ENCODE data around the gene SCN4B. TPM values are rescaled to one million over a fixed set of nuclear protein-coding genes. Genes with fewer than 3 reads are reported as not detected.
A peak's percentile ranks its signal among the peaks of the same experiment; 100 is the strongest.

SCN4B gene
- polyA plus RNA-seq, 3 donors from 2014 or later = not detected

DNA sequence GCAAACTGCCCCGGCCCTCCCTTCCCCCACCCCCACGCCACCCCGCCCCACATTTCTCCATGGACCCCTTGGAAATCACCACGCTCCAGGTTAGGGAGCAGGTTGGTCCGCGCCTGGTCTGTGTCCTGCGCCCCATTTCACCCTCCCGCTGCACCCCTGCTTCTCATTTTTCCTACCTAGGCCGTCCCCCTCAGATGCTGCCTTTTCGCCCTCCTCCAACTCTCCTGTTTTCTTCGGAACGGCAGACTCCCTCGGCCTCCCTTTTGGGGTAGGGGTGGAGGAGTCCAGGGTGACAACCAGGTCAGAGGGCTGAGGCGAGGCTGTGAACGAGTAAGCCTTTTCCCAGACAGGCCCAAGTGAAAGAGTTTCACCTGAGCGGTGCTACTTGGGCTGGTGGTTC is 893 bp upstream of the SCN4B start:
- H3K4me3 Mint-ChIP-seq = no peak overlapping the region
- no peaks in the 10 kb centered on the region for H3K36me3 Mint-ChIP-seq
- no peak for DNase-seq
- H3K4me1 Mint-ChIP-seq = peaks cover 8 to 11% of the 10 kb centered on the region in 2 donors
- peaks cover 0 to 2% (median 0%) of the 10 kb centered on the region in 6 donors for H3K9me3 Mint-ChIP-seq
- peaks cover 16 to 18% (median 17%) of the 10 kb centered on the region in 3 donors for H3K27me3 Mint-ChIP-seq (ENCODE audit: low read depth in 3 of 3)
- no peak overlapping the region for H3K27ac Mint-ChIP-seq

GRCh38 chr11:118152020-118152551 is 537 bp downstream of the SCN4B start:
- DNase-seq = no peak
- Mint-ChIP-seq H3K4me1 (peaks cover 6 to 10% of the 10 kb centered on the region in 2 donors), H3K27me3 (ENCODE audit: low read depth in 3 of 3) (peaks cover 11 to 18% (median 14%) of the 10 kb centered on the region in 3 donors), H3K9me3 (peaks cover 0 to 4% (median 0%) of the 10 kb centered on the region in 6 donors), H3K36me3 (no peaks in the 10 kb centered on the region), H3K27ac (no peak overlapping the region), H3K4me3 (no peak overlapping the region)

DNA sequence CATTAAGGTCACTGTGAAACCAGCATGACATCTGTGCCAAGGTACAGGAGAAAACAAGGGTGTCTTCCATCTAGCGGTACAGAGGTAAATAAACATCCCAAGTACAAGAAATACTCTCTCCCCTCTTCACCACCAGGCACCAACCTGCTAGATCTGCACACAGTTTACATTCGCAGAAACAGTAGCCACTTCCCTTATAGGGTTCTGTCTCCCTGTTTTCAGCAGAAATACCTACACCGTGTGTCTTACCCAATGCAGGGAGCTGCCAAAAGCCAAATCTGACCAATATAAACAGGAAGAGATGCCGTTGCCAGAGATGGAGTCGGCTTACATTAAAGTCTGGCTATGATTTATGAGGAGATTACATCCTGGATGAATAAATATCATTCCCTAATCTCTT is 1.2 kb downstream of the SCN4B start:
- Mint-ChIP-seq H3K4me1 (peaks cover 2 to 7% of the 10 kb centered on the region in 2 donors), H3K36me3 (no peaks in the 10 kb centered on the region), H3K9me3 (peaks cover 0 to 4% (median 0%) of the 10 kb centered on the region in 6 donors), H3K27ac (no peak overlapping the region), H3K4me3 (no peak overlapping the region), H3K27me3 (ENCODE audit: low read depth in 3 of 3) (peaks cover 9 to 18% (median 16%) of the 10 kb centered on the region in 3 donors)
- no peak for DNase-seq

GRCh38 chr11:118149493-118149892 is 3.1 kb downstream of the SCN4B start:
- Mint-ChIP-seq H3K27me3 (ENCODE audit: low read depth in 3 of 3) (peaks cover 9 to 22% (median 20%) of the 10 kb centered on the region in 3 donors), H3K4me1 (peaks cover 5 to 8% of the 10 kb centered on the region in 2 donors), H3K36me3 (no peaks in the 10 kb centered on the region)

GRCh38 chr11:118148856-118149255 is 3.8 kb downstream of the SCN4B start:
- Mint-ChIP-seq H3K27ac (no peak overlapping the region), H3K4me3 (no peak overlapping the region), H3K9me3 (peaks cover 0 to 2% (median 0%) of the 10 kb centered on the region in 6 donors), H3K4me1 (peaks cover 5 to 6% of the 10 kb centered on the region in 2 donors), H3K27me3 (ENCODE audit: low read depth in 3 of 3) (peaks cover 3 to 27% (median 22%) of the 10 kb centered on the region in 3 donors), H3K36me3 (no peaks in the 10 kb centered on the region)
- no peak for DNase-seq

More at GRCh38 chr11:118149493-118149892, 3.1 kb downstream of the SCN4B start:
- Mint-ChIP-seq H3K4me3 (no peak overlapping the region), H3K9me3 (peaks cover 0 to 4% (median 0%) of the 10 kb centered on the region in 6 donors), H3K27ac (no peak overlapping the region)
- no peak for DNase-seq

- peaks cover 3 to 5% of the 10 kb centered on the region in 2 donors for H3K4me1 Mint-ChIP-seq
- H3K9me3 Mint-ChIP-seq = peaks cover 0 to 2% (median 0%) of the 10 kb centered on the region in 6 donors
- peaks cover 1 to 30% (median 22%) of the 10 kb centered on the region in 3 donors for H3K27me3 Mint-ChIP-seq (ENCODE audit: low read depth in 3 of 3)
- H3K4me3 Mint-ChIP-seq = no peak overlapping the region
- no peak for DNase-seq
- H3K36me3 Mint-ChIP-seq = no peaks in the 10 kb centered on the region
- no peak overlapping the region for H3K27ac Mint-ChIP-seq
Measured at GRCh38 chr11:118148240-118148639, 4.4 kb downstream of the SCN4B start.

DNA sequence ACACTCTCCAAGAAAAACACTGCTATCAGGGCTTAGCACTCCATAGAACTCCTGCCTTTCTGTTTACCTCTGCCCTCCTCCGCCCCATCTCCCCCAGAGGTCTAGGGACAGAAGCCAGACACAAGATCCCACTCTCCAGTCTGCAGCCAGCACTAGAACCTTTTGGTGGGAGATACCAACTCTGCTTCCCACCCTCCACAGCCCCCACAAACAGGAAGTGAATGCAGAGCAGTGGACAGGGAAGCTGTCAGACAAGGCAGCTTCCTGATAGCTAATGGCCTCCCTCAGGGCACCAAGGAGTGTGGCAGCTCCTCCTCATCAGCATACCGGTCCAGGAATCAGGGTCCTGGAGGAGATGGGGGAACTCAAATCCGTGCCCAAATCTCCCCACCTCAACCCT is 5.1 kb downstream of the SCN4B start:
- Mint-ChIP-seq H3K4me3 (no peak overlapping the region), H3K4me1 (peaks cover 3 to 5% of the 10 kb centered on the region in 2 donors), H3K27me3 (ENCODE audit: low read depth in 3 of 3) (peaks cover 3 to 37% (median 22%) of the 10 kb centered on the region in 3 donors), H3K9me3 (peaks cover 0 to 2% (median 0%) of the 10 kb centered on the region in 6 donors), H3K36me3 (no peaks in the 10 kb centered on the region), H3K27ac (no peak overlapping the region)
- DNase-seq = no peak

GRCh38 chr11:118146554-118146953 is 6.1 kb downstream of the SCN4B start:
- H3K27me3 Mint-ChIP-seq (ENCODE audit: low read depth in 3 of 3) = peaks cover 5 to 44% (median 26%) of the 10 kb centered on the region in 3 donors
- H3K9me3 Mint-ChIP-seq = peaks cover 0 to 2% (median 0%) of the 10 kb centered on the region in 6 donors
- no peaks in the 10 kb centered on the region for H3K36me3 Mint-ChIP-seq
- DNase-seq = no peak
- peaks cover 3 to 5% of the 10 kb centered on the region in 2 donors for H3K4me1 Mint-ChIP-seq
- peak overlapping the region; percentile 70 to 85 (median 76) for H3K4me3 Mint-ChIP-seq
- H3K27ac Mint-ChIP-seq = peak overlapping the region in 1 of 6 donors; percentile 73

- Mint-ChIP-seq H3K27ac (no peak overlapping the region), H3K4me3 (peak overlapping the region; percentile 58 to 77 (median 70)), H3K27me3 (ENCODE audit: low read depth in 3 of 3) (peaks cover 5 to 42% (median 23%) of the 10 kb centered on the region in 3 donors), H3K36me3 (no peaks in the 10 kb centered on the region), H3K4me1 (peaks cover 3 to 5% of the 10 kb centered on the region in 2 donors), H3K9me3 (peaks cover 0 to 2% (median 0%) of the 10 kb centered on the region in 6 donors)
- peak; percentile 69 to 77 (median 73) for DNase-seq
Measured at GRCh38 chr11:118145285-118146227, 7.1 kb downstream of the SCN4B start.

DNA sequence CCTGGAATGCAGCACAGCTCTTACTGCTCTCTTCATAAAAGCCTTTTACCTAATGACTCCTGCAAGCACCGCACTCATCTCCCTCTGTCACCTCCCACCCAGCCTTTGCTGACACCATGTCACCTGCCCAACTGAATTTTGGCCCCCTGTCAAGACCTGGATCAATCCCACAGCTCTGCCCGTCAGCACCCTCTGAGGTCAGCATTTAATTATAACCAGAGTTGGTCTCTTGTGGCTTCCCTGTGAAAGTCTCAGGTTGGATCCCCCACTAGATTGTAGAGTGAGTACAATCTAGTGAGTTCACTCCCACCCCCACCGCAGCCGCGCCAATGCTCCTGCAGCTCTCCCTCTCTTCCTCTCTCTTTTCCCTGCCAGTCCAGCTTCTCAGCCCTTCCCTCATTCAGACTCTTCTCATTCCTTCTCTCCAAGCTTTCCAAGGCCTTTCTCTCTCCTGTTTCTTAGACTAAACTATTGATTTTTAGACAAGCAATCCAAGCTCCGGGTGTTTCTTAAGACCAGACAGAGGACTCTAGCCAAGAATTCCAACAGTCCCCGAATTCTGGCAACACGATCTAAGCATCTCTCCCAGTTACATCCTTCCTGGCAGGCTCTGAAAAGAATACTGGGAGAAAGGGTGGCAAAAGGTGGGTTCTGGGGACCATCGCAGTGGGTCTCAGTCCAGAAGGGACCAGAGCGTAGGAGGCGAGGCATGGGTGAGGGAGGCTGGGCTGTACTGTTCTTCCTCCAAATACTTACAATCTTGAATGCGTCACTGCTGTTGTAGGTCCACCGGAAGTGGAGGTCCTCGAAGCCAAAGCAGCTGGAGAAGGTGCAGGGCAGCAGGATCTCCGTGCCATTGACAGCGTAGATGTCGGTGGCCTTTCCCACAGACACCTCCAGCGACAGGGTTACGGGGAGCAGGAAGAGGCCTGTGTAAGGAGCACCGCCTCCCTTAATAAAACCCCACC is 8.0 kb downstream of the SCN4B start:
- Mint-ChIP-seq H3K4me3 (peak overlapping the region; percentile 36 to 77 (median 58)), H3K36me3 (no peaks in the 10 kb centered on the region), H3K27ac (no peak overlapping the region), H3K9me3 (peaks cover 0 to 2% (median 0%) of the 10 kb centered on the region in 6 donors), H3K4me1 (peaks cover 3 to 5% of the 10 kb centered on the region in 2 donors), H3K27me3 (ENCODE audit: low read depth in 3 of 3) (peaks cover 5 to 47% (median 15%) of the 10 kb centered on the region in 3 donors)
- no peak for DNase-seq

DNA sequence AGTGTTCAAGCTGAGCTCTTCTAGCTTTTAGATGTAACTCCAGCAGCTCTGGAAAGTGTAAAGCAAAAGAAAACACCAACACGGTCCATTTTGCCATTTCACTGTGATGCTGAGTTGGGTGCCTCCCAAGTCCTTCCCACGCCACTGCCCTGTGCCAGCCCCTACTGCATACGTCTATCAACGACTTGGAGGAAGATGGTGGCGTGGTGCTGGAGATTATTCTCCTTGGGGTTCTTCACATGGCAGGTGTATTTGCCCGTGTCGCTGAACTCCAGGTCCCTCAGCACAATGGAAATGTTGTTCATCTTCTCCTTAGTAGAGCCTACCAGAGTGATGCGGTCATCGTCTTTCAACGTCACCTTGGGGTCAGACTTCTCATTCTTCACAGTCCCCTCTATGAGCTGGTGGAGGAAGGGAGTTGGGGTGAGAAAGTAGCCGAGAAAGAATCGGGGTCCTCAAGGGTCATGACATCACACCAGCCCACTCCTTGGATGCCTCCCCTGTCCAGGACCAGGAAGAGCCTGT is 8.9 kb downstream of the SCN4B start:
- Mint-ChIP-seq H3K4me3 (no peak overlapping the region), H3K4me1 (peaks cover 3 to 5% of the 10 kb centered on the region in 2 donors), H3K27ac (no peak overlapping the region), H3K9me3 (peaks cover 0 to 2% (median 0%) of the 10 kb centered on the region in 6 donors), H3K36me3 (no peaks in the 10 kb centered on the region), H3K27me3 (ENCODE audit: low read depth in 3 of 3) (peaks cover 5 to 47% (median 10%) of the 10 kb centered on the region in 3 donors)
- no peak for DNase-seq

DNA sequence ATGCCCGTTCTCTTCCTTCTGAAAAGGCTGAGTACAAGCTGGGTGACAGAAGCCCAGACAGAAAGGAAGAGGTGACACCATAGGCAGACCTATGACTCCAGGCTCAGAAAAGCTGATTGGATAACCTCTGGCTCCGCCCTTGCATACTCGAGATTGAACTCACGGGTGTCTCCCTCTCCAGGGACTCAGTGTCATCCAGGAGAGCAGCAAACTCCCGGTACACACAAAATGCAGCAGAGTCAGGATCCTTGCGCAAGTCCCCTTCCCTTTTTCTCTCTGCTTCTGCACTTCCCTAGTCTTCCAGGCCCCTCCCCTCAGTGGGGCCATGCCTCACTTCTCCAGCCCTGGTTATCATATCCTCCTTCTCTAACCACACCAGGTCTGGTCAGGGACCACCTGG is 9.8 kb downstream of the SCN4B start:
- DNase-seq = no peak
- Mint-ChIP-seq H3K4me1 (peaks cover 3 to 5% of the 10 kb centered on the region in 2 donors), H3K36me3 (no peaks in the 10 kb centered on the region), H3K4me3 (no peak overlapping the region), H3K27ac (no peak overlapping the region), H3K27me3 (ENCODE audit: low read depth in 3 of 3) (peaks cover 5 to 47% (median 13%) of the 10 kb centered on the region in 3 donors), H3K9me3 (peaks cover 0 to 2% (median 0%) of the 10 kb centered on the region in 6 donors)

GRCh38 chr11:118142081-118142480 is 10.5 kb downstream of the SCN4B start:
- Mint-ChIP-seq H3K27me3 (ENCODE audit: low read depth in 3 of 3) (peaks cover 5 to 49% (median 16%) of the 10 kb centered on the region in 3 donors), H3K36me3 (no peaks in the 10 kb centered on the region), H3K4me1 (peaks cover 3 to 5% of the 10 kb centered on the region in 2 donors), H3K4me3 (no peak overlapping the region), H3K9me3 (no peaks in the 10 kb centered on the region), H3K27ac (no peak overlapping the region)
- no peak for DNase-seq
